ENCODE data around the gene FGFR2.

DNA sequence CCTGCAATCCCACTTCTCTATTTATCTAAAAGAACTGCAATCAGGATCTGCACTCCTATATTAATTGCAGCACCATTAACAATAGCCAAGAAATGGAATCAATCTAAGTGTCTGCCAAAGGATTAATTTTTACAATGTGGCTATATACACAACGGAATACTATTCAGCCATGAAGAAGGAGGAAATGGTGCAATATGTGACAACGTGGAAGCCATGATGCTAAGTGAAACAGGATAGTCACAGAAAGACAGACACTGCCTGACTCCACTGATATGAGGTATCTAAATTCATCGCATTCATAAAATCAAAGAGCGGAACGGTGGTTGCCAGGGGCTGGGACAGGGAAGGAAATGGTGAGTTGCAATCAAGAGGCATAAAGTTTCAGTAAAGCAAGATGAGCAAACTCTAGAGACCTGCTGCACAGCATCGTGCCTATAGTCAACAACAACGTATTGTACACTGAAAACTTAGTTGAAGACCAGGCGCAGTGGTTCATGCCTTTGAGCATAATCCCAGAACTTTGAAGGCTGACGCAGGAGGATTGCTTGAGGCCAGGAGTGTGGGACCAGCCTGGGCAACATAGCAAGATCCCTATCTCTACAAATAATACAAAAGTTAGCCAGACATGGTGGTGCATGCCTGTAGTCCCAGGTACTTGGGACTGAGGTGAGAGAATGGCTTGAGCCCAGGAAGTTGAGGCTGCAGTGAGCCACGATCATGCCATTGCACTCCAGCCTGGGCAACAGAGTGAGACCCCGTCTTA, 76.3 kb downstream of the FGFR2 start:
- no peak for TF ChIP-seq POLR2A (IDR thresholded peaks at IDR 0.05; ENCODE audit: low read depth, low read length)
- TF ChIP-seq, protein P1, sequence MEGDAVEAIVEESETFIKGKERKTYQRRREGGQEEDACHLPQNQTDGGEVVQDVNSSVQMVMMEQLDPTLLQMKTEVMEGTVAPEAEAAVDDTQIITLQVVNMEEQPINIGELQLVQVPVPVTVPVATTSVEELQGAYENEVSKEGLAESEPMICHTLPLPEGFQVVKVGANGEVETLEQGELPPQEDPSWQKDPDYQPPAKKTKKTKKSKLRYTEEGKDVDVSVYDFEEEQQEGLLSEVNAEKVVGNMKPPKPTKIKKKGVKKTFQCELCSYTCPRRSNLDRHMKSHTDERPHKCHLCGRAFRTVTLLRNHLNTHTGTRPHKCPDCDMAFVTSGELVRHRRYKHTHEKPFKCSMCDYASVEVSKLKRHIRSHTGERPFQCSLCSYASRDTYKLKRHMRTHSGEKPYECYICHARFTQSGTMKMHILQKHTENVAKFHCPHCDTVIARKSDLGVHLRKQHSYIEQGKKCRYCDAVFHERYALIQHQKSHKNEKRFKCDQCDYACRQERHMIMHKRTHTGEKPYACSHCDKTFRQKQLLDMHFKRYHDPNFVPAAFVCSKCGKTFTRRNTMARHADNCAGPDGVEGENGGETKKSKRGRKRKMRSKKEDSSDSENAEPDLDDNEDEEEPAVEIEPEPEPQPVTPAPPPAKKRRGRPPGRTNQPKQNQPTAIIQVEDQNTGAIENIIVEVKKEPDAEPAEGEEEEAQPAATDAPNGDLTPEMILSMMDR (conservative IDR thresholded peaks at IDR 0.05; ENCODE audit: low read depth, low read length), result no peak
- TF ChIP-seq NFE2L2 (IDR thresholded peaks at IDR 0.05; ENCODE audit: low read depth, low read length), result no peak

Data from IMR-90 (cell line).